Epithelial cell of alveolus of lung (primary cell): Measurements from ENCODE around the gene UBL4A. TPM values are rescaled to one million over a fixed set of nuclear protein-coding genes. Genes with fewer than 3 reads are reported as not detected.

Experiments
- total RNA-seq: library from RNA; depleted of rRNA; stranded (reverse); fragments of >200 nt; gene quantifications from 2 replicates; pipeline ENCODE4 v1.2.1, GENCODE V29; 2015

UBL4A gene
- total RNA-seq, result 42.8 and 49.4 TPM in 2 replicates

GRCh38 chrX:154486396-154487207 lies at the start of gene UBL4A:
UBL4A (minus strand) TSS chrX:154486615; CDS start chrX:154486584, 31 bp downstream.

GRCh38 chrX:154515966-154516655 lies 29.7 kb upstream of the UBL4A start, which contains the start of gene FAM3A:
FAM3A (minus strand) TSS chrX:154516232; CDS start chrX:154515772, 460 bp downstream.

GRCh38 chrX:154490414-154491083 lies 4.1 kb upstream of the UBL4A start, which contains the start of gene SLC10A3:
SLC10A3 (minus strand) TSS chrX:154490629; CDS start chrX:154488940, 1,689 bp downstream.

GRCh38 chrX:154478728-154479622 lies 7.4 kb downstream of the UBL4A start, which contains the start of gene LAGE3:
LAGE3 (minus strand) TSS chrX:154479281; CDS start chrX:154478915, 366 bp downstream.

GRCh38 chrX:154458116-154458953 lies 28.1 kb downstream of the UBL4A start, which contains the start of gene PLXNA3:
PLXNA3 (plus strand) TSS chrX:154458281; CDS start chrX:154460184, 1,903 bp downstream.

GRCh38 chrX:154443992-154444754 lies 42.2 kb downstream of the UBL4A start, which contains the start of gene FAM50A:
FAM50A (plus strand) TSS chrX:154444141; CDS start chrX:154444236, 95 bp downstream.

GRCh38 chrX:154436983-154437752 lies 49.2 kb downstream of the UBL4A start, which contains the start of gene GDI1:
GDI1 (plus strand) TSS chrX:154437154; CDS start chrX:154437255, 101 bp downstream.

Other genes with a start within 250 kb of the UBL4A start
- not detected in 2 replicates for gene OPN1MW3, start 229.0 kb downstream of the UBL4A start, total RNA-seq
- gene TEX28, start 191.5 kb downstream of the UBL4A start, total RNA-seq, result not detected in 2 replicates
- not detected in 2 replicates for gene TKTL1, start 190.8 kb downstream of the UBL4A start, total RNA-seq
- gene FLNA, start 112.0 kb downstream of the UBL4A start, total RNA-seq, result 745 and 2,487 TPM in 2 replicates
- gene EMD, start 107.3 kb downstream of the UBL4A start, total RNA-seq, result 66.7 and 79.0 TPM in 2 replicates
- gene RPL10, start 88.2 kb downstream of the UBL4A start, total RNA-seq, result 7,452 and 8,826 TPM in 2 replicates
- gene DNASE1L1, start 77.4 kb downstream of the UBL4A start, total RNA-seq, result 47.1 and 58.0 TPM in 2 replicates
- gene TAFAZZIN, start 75.1 kb downstream of the UBL4A start, total RNA-seq, result 15.8 and 28.1 TPM in 2 replicates
- gene ATP6AP1, start 57.9 kb downstream of the UBL4A start, total RNA-seq, result 46.5 and 60.7 TPM in 2 replicates
- 77.9 and 123 TPM in 2 replicates for gene GDI1, start 49.5 kb downstream of the UBL4A start, total RNA-seq
- 40.3 and 53.5 TPM in 2 replicates for gene FAM50A, start 42.5 kb downstream of the UBL4A start, total RNA-seq
- 7.2 and 14.2 TPM in 2 replicates for gene PLXNA3, start 28.3 kb downstream of the UBL4A start, total RNA-seq
- 22.4 and 30.4 TPM in 2 replicates for gene LAGE3, start 7.3 kb downstream of the UBL4A start, total RNA-seq
- gene SLC10A3, start 4.0 kb upstream of the UBL4A start, total RNA-seq, result 29.9 and 37.5 TPM in 2 replicates
- gene FAM3A, start 29.6 kb upstream of the UBL4A start, total RNA-seq, result 33.1 and 37.7 TPM in 2 replicates
- gene G6PD, start 60.2 kb upstream of the UBL4A start, total RNA-seq, result 172 and 216 TPM in 2 replicates
- gene IKBKG, start 61.0 kb upstream of the UBL4A start, total RNA-seq, result 29.2 and 58.2 TPM in 2 replicates
- not detected in 2 replicates for gene CTAG1A, start 98.5 kb upstream of the UBL4A start, total RNA-seq
- gene CTAG1B, start 132.7 kb upstream of the UBL4A start, total RNA-seq, result not detected in 2 replicates
- not detected in 2 replicates for gene CTAG2, start 167.0 kb upstream of the UBL4A start, total RNA-seq